NCI-H524 (cell line): ENCODE data around the gene CHST2.
"Not testable (repeated sequence)": the region's sequence is repeated elsewhere in the genome, so short reads cannot be mapped to it uniquely, and the experiment has no call there.

Experiments used
- DNase-seq, 2 experiments: peaks; one replicate each; lab custom pipeline; 2025; lab: John Stamatoyannopoulos, UW

Gene CHST2, protein sequence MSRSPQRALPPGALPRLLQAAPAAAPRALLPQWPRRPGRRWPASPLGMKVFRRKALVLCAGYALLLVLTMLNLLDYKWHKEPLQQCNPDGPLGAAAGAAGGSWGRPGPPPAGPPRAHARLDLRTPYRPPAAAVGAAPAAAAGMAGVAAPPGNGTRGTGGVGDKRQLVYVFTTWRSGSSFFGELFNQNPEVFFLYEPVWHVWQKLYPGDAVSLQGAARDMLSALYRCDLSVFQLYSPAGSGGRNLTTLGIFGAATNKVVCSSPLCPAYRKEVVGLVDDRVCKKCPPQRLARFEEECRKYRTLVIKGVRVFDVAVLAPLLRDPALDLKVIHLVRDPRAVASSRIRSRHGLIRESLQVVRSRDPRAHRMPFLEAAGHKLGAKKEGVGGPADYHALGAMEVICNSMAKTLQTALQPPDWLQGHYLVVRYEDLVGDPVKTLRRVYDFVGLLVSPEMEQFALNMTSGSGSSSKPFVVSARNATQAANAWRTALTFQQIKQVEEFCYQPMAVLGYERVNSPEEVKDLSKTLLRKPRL

DNA sequence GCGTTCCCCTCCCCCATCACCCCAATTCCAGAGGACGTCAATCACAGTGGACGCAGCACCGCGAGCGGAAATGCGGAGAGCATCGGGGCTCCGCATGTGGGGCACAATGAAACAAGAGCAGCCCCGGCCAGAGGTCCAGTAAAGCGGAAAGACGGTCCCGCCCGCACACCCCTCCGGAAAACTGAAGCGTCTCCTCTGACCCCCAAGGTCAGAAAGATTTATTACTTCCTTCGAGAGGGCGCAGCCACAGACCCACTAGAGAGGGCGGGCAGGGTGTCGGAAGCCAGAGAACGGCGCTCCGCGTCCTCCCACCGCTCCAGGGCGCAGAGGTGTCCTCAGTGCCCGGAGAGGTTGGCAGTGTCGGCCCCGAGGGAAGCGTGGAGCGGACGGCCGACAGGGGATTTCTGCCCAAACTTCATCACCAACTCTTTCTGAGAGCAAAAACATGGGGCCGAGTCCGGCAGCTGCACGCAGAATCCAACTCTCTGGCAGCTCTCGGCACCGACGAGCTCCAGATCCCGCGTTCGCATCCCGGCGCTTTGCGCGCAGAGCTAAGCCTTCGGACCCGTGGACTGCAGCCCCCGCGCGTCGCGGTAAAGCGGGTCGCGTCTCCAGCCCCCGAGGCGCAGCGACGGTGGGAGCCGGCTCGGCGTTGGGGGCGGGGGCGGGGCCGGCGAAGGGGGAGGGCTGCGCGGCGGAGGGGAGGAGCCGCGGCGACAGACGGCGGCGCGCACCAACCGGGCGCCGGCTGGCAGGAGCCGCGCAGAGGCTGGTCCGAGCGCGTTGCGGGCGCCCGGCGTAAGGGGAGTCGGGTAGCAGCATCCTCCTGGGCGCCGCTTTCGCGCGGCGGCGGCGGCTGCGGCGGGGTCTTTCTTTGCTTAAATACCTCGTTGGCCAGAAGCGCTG is at the start of gene CHST2:
Gene CHST2 (plus strand): TSS at position 763 of the 906 bp plus-strand sequence. CDS start 1,046 bp downstream, outside the sequence.
- DNase-seq = peak; percentile 54 to 80

DNA sequence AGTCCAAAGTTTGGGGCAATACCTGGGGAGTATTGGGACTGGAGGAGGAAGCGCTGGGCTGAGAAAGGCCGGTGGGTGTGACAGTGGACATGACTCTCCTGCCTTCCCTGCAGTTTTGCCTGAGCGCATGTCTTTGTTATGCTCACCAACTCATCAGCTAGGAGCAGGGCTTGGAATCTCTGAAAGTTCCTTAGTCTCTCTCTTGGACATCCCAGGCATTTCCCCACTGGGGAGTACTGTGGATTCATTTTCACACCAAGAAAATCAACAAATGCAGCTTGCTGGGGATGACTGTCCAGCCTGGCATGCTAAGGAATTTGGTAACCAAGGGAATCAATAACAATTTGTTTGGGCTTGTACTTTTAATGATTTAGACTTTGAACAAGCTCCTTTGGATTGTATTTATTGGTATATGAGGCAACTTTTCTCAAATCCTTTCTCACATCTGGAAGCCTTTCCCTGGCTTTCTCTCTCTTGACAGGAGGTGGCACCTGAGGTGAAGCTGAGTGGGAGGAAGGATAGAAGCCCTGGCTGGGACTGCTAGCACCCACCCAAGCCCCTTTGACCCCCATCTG is 48.5 kb upstream of the CHST2 start:
- no peak for DNase-seq

DNA sequence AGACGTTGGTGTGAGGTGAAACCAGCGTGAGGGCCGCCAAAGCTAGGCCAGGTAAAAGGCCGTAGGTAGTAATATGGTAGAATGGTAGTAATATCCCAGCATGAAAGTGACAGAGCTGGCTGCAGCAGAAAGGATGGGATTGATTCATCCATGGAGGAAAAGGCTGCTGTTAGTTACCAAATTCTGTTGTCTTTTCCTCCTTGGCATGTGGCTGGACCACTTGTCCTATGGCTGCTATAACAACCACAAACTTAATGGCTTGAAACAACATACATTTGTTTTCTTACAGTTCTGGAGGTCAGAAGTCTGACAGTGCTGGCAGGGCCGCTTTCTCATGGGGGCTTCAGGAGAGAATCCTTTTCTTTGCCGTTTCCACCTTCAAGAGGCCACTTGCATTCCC is 47.8 kb upstream of the CHST2 start:
- no peak for DNase-seq

DNA sequence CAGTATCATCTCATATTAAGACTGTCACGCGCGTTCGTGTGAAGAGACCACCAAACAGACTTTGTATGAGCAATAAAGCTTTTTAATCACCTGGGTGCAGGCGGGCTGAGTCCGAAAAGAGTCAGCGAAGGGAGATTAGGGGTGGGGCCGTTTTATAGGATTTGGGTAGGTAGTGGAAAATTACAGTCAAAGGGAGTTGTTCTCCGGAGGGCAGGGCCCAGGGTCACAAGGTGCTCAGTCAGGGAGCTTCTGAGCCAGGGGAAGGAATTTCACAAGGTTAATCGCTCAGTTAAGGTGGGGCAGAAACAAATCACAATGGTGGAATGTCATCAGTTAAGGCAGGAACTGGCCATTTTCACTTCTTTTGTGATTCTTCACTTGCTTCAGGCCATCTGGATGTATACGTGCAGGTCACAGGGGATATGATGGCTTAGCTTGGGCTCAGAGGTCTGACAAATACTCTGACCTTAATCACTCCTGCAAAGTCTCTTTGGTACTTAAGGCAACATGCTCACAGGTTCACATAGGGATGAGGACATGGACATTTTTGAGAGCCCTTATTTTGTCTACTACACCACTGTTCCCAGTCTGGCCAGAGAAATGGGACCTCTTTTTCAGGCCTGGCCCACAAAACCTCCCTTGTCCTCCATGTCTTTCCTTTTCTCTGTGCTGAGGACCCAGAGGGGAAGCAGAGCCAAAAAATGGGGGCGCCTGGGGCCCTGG is 47.1 kb upstream of the CHST2 start:
- not testable (repeated sequence) for DNase-seq

DNA sequence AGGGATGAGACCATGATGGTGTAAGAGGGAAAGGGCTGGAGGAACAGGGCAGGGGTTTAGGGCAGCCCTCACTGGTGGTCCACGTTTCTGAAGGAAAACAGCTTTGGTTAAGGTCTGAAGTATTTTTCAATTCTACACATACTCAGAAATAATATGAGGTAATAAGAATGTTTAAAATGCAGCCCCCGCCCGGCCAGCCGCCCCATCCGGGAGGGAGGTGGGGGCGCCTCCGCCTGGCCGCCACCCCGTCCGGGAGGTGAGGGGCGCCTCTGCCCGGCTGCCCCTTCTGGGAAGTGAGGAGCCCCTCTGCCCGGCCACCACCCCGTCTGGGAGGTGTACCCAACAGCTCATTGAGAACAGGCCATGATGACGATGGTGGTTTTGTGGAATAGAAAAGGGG is 46.0 kb upstream of the CHST2 start:
- not testable (repeated sequence) for DNase-seq

DNA sequence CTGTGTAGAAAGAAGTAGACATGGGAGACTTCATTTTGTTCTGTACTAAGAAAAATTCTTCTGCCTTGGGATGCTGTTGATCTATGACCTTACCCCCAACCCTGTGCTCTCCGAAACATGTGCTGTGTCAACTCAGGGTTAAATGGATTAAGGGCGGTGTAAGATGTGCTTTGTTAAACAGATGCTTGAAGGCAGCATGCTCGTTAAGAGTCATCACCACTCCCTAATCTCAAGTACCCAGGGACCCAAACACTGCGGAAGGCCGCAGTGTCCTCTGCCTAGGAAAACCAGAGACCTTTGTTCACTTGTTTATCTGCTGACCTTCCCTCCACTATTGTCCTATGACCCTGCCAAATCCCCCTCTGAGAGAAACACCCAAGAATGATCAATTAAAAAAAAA is 45.6 kb upstream of the CHST2 start:
- DNase-seq = not testable (repeated sequence)

DNA sequence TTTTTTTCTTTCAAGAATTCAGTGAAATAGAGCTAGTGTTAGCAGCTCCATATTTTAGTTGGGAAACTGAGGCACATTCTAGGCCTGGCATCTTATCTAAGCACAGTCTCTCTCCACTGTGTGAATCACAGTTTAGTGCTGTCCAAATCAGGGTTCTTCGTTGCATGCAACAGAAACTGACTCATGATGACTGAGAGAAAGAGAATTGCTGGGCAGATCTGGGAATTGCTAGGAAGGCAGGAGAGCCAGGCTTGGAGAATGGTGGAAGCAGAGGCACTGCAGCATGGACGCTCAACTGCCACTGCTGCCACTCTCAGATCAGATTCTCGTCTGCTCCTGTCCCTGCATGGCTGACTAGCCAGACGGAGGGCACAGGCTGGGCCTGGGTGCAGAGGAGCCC is 40.7 kb upstream of the CHST2 start:
- no peak for DNase-seq

DNA sequence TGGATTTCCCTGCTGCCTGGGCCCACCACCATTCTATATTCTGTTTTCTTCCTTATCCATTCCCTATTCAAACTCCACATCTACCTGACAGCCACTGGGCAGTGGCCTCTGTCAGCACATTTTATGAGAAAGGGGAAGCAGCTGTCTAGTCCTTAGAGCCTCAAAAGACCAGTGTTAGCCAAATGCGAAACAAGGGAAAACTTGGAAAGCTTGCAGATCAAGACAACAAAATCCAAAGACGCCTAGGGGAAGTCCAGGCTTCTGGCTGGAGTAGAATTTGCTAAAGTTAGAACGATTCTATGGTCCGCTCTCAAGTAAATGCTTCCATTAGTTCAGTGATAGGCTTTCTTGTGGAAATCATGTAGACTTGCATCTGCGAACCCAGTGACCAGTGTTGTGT is 39.4 kb upstream of the CHST2 start:
- no peak for DNase-seq

DNA sequence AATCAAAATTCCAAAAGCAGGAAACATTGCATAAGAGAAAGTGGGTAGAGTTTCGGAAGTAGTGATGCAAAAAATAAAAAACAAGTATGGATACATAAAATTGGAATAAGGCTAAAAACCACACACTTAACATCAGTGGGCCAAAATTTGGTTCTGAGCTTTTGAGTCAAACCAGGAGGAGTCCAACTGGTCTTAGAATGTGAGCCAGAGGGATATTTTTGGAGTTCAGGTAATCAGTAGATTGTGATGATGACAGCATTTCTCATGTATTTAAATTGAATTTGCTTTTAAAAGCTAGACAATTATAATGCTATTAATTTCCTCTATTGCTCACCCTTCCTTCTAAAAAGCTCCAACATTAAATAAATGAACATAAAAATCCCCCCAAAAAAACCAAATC is 38.2 kb upstream of the CHST2 start:
- no peak for DNase-seq

DNA sequence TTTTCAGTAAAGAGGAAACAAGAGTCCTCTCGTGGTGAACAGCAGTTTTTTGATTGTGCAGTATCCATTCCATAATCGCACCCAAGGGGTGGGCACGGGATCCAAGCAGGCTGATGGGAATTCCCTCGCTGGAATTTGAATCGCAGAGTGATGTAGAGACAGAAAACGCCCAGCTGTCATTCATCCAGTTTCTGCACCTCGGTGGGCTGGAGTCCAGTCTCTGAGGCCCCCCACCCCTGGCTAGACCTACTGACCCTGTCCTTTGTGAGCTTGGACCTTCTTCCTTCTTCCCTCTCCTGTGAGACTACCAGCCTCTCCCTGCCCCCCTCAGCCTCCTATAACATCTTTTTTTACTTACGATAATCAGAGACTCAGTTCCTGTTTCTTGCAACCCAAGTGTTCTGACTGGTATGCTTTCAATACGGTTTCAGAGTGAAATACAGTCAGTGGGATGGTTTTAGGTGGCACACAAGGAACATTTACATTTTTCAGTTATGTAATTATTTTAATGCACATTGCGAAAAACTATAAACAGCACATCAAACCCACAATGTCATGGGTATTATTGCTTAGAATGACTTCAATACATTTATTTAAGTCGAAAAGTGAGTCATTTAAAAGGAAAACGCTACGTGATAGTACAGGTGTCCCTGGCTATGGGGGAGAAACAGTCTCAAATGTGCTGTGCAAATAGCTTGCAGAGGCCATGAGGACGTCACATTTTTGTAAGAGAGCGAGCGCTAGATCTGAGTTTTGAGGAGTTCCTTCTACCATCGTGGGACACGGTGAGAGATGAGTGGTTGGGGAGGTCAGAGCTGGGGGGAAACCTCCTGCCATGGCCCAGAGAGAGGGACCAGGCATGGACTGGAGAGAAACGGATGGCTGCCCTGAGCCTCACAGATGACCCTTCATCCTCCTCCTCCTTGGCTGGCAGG is 37.5 kb upstream of the CHST2 start:
- no peak for DNase-seq

DNA sequence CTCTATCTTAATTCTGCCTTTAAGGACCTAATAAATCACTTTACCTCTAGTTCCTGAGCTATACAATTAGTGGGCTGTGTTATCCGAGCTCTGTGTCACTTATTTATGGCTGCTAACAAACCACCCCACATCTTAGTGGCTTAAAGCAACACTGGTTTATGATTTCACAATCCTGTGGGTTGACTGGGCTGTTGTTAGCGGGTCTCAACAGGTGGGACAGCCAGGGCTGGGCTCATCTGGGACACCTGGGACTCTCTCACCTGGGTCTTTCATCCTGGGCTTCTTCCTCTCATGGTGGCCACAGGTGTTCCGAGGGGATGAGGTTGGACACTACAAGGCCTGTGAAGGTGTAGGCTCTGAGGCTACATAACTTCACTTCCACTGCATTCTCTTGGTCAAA is 35.8 kb upstream of the CHST2 start:
- no peak for DNase-seq

DNA sequence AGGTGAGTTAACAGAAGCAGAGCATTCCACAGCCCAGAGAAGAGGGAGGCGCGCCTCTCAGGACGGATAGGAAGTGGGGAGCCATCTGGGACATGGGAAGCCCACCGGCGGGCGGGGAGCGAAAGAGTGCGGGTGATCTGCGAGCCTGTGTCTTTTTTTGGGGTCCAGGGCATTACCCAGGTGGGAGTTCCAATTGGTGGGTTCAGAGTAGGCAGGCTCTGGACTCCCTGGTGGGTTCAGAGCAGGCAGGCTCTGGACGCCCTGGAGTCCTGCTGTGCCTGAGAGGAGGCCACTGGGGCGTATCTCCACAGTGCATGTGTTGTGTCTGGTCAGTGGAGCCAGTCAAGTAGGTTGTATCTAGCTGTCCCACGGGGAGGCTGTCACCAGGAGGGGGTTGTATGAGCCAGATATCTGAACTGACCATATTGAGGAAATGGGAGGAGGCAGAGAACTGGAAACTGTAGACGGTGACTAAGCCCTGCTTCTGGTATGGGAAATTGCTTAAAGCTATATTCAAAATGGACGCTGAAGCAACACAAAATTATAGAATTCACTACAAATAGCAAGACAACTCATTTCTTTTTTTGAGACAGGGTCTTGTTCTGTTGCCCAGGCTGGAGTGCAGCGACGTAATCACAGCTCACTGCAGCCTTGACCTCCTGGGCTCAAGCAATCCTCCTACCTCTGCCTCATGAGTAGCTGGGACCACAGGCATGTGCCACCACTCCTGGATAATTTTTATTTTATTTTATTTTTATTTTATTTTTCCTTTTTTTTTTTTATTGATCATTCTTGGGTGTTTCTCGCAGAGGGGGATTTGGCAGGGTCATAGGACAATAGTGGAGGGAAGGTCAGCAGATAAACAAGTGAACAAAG is 34.5 kb upstream of the CHST2 start:
- DNase-seq = no peak

DNA sequence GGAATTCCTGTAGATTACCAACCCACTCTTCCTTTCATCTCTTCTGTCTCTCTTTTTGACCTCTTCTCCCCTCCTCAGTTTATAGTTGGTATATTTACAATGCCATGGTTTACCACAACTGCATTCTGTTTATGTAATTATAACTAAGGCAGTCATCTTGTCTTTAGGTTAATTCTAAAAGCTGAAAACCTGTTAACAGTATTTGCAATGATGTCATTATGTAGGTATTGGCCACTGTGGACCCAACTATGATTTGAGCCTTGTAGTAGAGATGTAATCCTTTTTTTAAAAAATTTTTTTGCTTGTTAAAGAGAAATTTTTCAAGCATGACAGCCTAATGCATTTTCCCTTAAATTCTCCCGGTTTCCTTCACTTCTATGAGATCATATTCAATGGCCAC is 30.7 kb upstream of the CHST2 start:
- no peak for DNase-seq

DNA sequence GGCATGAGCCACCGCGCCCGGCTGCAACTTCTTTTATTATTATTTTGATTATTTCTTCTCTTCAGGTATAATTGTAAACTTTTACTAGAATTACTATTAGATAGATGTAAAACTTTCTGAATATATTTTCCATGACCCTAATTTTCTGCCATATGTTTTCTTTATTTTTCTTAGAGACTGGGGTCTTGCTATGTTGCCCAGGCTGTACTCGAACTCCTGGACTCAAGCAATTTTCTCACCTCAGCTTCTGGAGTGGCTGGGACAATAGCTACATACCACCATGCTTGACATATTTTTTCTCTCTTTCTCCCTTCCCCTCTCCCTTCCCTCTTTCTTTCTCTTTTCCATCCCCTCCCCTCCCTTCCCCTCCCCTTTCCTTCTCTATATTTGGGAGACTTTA is 29.6 kb upstream of the CHST2 start:
- no peak for DNase-seq

DNA sequence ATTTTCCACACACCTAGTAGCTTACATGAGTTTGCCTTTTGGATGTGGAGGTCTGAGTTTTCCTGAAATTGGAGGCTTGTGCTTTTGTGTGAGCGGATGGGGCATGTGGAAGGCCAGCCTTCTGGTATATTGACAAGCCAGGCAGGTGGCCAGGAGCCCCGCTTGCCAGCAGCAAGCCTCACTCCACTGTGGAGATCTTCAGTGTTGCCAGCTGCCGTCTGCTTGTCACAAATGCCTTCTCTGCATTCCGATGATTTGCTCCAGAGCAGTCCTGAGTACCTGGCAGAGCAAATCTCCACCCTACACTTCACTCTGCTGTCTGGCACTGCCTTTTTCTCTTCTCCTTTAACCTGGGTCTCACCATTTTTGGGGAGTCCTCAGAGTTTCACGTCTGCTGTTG is 29.1 kb upstream of the CHST2 start:
- DNase-seq = peak; percentile 41 to 89

DNA sequence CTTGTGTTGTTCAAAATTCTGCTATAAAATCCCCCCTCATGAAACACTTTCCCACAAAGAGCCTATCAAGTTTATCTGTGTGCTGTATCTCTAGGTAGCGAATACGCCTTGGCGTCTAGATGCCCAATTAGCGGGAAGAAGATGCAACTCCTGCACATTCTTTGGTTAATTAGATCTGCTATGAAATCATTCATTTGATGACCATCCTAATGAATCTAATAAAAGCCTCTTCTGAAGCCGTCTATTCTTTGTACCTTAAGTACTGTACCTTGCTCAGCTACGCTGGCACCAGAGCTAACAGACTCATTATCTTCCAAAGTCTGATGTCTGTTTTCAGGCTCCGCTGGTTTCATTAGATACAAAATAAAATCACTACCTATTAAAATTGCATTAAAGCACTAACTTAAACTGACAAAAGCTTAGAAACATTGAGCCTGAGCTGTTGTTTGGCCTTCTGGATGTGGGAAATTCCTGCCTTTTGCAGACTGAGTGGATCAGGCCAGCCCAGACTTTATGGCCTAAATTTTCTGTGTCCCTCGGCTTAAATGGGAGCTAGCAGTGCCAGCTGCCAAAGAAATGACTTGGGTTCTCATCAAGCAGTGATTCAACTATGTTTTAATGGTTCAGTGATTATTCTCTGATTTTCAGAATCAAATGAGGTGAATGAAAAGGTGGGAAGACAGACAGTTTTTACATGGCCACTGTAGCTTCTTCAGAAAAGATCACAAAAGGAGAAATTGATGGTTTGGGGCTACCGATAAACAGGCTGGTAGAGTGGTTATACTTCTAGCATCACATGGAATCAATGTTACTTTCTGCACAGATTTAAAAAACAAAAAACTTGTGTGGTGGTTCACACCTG is 28.4 kb upstream of the CHST2 start:
- no peak for DNase-seq

DNA sequence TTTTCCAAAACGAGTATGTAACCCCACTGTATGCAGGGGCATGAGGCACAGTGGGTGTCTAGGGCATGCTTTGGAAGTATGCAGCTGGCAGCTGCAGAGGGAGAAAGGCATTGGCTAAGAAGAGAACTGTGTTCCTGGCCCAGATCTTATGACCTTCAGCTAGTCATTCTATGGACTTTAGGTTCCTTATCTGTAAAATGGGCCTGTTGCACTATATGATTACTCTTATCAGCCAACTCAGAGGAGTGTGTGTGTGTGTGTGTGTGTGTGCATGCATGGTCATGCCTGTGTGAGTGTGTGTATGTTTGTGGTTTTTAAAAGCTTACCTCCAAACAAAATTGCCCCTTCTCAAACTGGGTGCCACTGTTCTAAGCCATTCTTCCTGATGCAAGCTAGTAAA is 27.4 kb upstream of the CHST2 start:
- no peak for DNase-seq

DNA sequence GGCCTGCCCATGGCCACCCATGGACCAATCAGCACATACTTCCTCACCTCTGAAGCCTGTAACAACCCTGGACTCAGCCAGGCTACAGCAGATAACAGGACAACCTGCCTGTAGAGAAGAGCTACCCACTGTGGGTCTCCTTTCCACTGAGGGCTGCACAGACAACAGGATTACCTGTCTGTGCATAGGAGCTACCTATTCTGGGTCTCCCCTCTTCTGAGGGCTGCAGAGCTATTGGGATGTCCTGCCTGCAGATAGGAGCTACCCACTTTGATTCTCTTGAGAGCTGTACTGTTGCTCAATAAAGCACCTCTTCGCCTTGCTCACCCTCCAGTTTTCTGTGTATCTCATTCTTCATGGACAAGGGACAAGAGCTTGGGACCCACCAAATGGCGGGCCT is 23.8 kb upstream of the CHST2 start:
- no peak for DNase-seq
